ENCODE measurements around the gene PDE6H.

DNA sequence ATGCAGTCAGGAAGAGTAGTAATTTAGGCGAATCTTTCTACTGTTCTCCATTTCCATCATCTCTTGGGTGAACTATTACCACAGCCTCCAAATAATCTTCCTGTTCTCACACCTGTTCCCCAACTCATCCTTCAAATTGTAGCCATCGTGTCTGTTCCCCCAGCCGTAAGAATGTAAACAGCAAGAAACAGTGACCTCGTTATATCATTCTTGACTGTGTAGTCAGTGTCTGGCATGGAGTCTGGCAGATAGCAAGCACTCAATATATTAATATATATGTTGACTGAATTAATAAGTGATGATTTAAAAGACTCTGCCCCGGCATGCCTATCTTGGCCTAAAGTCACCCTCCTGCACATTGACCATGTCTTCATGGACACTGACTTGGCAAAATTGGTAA is 20.3 kb downstream of the PDE6H start:
- TF ChIP-seq, protein P1, sequence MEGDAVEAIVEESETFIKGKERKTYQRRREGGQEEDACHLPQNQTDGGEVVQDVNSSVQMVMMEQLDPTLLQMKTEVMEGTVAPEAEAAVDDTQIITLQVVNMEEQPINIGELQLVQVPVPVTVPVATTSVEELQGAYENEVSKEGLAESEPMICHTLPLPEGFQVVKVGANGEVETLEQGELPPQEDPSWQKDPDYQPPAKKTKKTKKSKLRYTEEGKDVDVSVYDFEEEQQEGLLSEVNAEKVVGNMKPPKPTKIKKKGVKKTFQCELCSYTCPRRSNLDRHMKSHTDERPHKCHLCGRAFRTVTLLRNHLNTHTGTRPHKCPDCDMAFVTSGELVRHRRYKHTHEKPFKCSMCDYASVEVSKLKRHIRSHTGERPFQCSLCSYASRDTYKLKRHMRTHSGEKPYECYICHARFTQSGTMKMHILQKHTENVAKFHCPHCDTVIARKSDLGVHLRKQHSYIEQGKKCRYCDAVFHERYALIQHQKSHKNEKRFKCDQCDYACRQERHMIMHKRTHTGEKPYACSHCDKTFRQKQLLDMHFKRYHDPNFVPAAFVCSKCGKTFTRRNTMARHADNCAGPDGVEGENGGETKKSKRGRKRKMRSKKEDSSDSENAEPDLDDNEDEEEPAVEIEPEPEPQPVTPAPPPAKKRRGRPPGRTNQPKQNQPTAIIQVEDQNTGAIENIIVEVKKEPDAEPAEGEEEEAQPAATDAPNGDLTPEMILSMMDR (IDR thresholded peaks at IDR 0.05): no peak
- no peak for TF ChIP-seq POLR2A (IDR thresholded peaks at IDR 0.05)
